ENCODE measurements around the gene DERL2. TPM values are rescaled to one million over a fixed set of nuclear protein-coding genes. Genes with fewer than 3 reads are reported as not detected.

Gene DERL2
- total RNA-seq, 4 donors from 2014 or later = 4.6 to 37.5 (median 21.7) TPM

DNA sequence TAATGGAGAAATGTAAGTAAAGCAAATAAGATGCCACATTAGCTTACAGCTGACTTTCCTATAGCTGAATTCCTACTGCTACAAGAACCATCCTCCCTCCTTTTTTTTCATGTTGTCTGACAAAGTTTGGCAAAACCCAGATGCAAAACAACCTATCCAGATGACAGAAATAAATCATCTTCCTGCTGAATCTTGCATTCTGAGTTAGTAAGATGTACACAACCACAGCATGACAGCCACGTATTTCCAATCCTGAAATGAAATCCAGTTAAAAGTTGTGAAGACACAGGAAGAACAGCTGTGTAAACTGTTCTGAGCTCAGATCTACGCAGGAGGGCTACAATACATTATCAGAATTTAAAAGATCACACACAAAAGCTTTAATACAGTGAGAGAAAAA, 12.1 kb downstream of the DERL2 start:
- Histone ChIP-seq H3K4me1 (peaks cover 0 to 5% (median 2%) of the 10 kb centered on the region in 4 donors), H3K27ac (no peak overlapping the region), H3K27me3 (no peaks in the 10 kb centered on the region), H3K9me3 (no peaks in the 10 kb centered on the region), H3K4me3 (no peak overlapping the region), H3K36me3 (peaks cover 0 to 34% (median 15%) of the 10 kb centered on the region in 4 donors)
- no peak for DNase-seq
- intact Hi-C loops (cut with DNase I; ENCODE audit: low total_unique reads) = no loop called here
- 85 to 91% methylated on average over 2 of the region's 2 CpGs for WGBS, 2 donors (ENCODE audit: low coverage in 1 of 2)
- TF ChIP-seq, protein P1, sequence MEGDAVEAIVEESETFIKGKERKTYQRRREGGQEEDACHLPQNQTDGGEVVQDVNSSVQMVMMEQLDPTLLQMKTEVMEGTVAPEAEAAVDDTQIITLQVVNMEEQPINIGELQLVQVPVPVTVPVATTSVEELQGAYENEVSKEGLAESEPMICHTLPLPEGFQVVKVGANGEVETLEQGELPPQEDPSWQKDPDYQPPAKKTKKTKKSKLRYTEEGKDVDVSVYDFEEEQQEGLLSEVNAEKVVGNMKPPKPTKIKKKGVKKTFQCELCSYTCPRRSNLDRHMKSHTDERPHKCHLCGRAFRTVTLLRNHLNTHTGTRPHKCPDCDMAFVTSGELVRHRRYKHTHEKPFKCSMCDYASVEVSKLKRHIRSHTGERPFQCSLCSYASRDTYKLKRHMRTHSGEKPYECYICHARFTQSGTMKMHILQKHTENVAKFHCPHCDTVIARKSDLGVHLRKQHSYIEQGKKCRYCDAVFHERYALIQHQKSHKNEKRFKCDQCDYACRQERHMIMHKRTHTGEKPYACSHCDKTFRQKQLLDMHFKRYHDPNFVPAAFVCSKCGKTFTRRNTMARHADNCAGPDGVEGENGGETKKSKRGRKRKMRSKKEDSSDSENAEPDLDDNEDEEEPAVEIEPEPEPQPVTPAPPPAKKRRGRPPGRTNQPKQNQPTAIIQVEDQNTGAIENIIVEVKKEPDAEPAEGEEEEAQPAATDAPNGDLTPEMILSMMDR (IDR thresholded peaks at IDR 0.05) = no peak
- no peak for TF ChIP-seq POLR2A (IDR thresholded peaks at IDR 0.05)
- no peak for TF ChIP-seq POLR2AphosphoS5 (IDR thresholded peaks at IDR 0.05)
- no peak for TF ChIP-seq EP300 (IDR thresholded peaks at IDR 0.05; ENCODE audit: low read depth)
- in situ Hi-C loops (cut with MboI; ENCODE audit: low pct_ligation_motif_present in 1 of 4, low pct_unique_long_range_greater_than_20kb in 1 of 4, low sequenced_read_pairs in 3 of 4) = no loop called here

DNA sequence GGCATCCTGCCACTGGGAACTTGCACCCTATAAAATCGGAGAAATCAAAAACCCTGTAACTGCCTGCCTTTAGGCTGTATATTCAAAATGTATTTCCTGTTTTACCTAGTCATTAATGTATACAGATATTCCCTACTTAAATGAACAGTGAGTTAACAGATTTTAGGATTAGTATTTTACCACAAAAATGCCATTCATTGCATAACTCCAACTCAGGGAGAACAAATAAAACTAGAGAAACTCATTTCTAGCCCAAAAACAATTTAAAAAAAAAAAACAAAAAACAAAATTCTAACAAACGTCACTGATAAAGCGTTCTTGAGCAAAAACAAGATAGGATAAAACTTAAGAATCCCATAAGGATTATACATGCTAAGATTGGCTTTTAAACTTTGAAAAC, 13.5 kb downstream of the DERL2 start:
- Histone ChIP-seq H3K27ac (no peak overlapping the region), H3K4me3 (no peak overlapping the region), H3K9me3 (no peaks in the 10 kb centered on the region), H3K4me1 (peaks cover 3 to 10% (median 7%) of the 10 kb centered on the region in 4 donors), H3K36me3 (peaks cover 0 to 20% (median 8%) of the 10 kb centered on the region in 4 donors), H3K27me3 (no peaks in the 10 kb centered on the region)
- intact Hi-C loops (cut with DNase I; ENCODE audit: low total_unique reads) (no loop called here), in situ Hi-C loops (cut with MboI; ENCODE audit: low pct_ligation_motif_present in 1 of 4, low pct_unique_long_range_greater_than_20kb in 1 of 4, low sequenced_read_pairs in 3 of 4) (no loop called here)
- 88 to 89% methylated on average over 3 of the region's 3 CpGs for WGBS, 2 donors (ENCODE audit: low coverage in 1 of 2)
- DNase-seq = no peak
- TF ChIP-seq POLR2A (IDR thresholded peaks at IDR 0.05) (no peak), POLR2AphosphoS5 (IDR thresholded peaks at IDR 0.05) (no peak), EP300 (IDR thresholded peaks at IDR 0.05; ENCODE audit: low read depth) (no peak)
- TF ChIP-seq, protein P1 (IDR thresholded peaks at IDR 0.05) = no peak

DNA sequence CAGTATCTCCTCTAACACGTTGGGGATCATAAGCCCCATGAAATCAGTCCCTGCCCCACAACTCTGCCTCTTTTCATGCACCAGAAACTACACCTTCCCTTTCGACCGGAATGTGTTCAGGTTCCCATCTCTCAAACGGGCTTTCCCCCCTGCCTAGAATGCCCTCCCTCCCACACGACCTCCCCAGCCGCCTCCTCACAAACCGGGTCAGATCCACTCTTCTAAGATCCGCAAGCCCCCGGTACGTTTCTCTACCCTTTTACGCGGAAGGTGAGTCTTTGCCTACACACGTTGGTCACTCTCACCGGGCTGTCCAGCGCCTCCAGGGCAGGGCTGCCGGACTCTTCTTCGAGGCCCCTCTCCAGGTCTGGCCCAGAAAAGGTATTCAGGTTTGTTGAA, 17.9 kb downstream of the DERL2 start:
- Histone ChIP-seq H3K4me3 (peak overlapping the region; percentile 55 to 100 (median 81)), H3K27ac (peak overlapping the region; percentile 76 to 89 (median 79)), H3K9me3 (no peaks in the 10 kb centered on the region), H3K4me1 (peaks cover 5 to 20% (median 17%) of the 10 kb centered on the region in 4 donors), H3K36me3 (peaks cover 0 to 3% (median 0%) of the 10 kb centered on the region in 4 donors), H3K27me3 (no peaks in the 10 kb centered on the region)
- no peak for DNase-seq
- in situ Hi-C loops (cut with MboI; ENCODE audit: low pct_ligation_motif_present in 1 of 4, low pct_unique_long_range_greater_than_20kb in 1 of 4, low sequenced_read_pairs in 3 of 4) = no loop called here
- TF ChIP-seq POLR2AphosphoS5 (IDR thresholded peaks at IDR 0.05) (no peak), POLR2A (IDR thresholded peaks at IDR 0.05) (no peak), EP300 (IDR thresholded peaks at IDR 0.05; ENCODE audit: low read depth) (no peak)
- TF ChIP-seq, protein P1 (IDR thresholded peaks at IDR 0.05) = no peak
- 0% methylated on average over 9 to 17 of the region's 17 CpGs for WGBS, 2 donors (ENCODE audit: low coverage in 1 of 2)
- intact Hi-C loops (cut with DNase I; ENCODE audit: low total_unique reads) = no loop called here

GRCh38 chr17:5467416-5467815, 18.6 kb downstream of the DERL2 start:
- intact Hi-C loops (cut with DNase I; ENCODE audit: low total_unique reads) (no loop called here), in situ Hi-C loops (cut with MboI; ENCODE audit: low pct_ligation_motif_present in 1 of 4, low pct_unique_long_range_greater_than_20kb in 1 of 4, low sequenced_read_pairs in 3 of 4) (no loop called here)
- TF ChIP-seq, protein P1 (IDR thresholded peaks at IDR 0.05) = no peak
- TF ChIP-seq POLR2A (IDR thresholded peaks at IDR 0.05) (no peak), EP300 (IDR thresholded peaks at IDR 0.05; ENCODE audit: low read depth) (no peak), POLR2AphosphoS5 (IDR thresholded peaks at IDR 0.05) (no peak)
- peaks cover 5 to 20% (median 17%) of the 10 kb centered on the region in 4 donors for H3K4me1 ChIP-seq
- no peak for DNase-seq
- peak overlapping the region in 1 of 4 donors; percentile 76 for H3K27ac ChIP-seq
- no peaks in the 10 kb centered on the region for H3K36me3 ChIP-seq
- H3K9me3 ChIP-seq = no peaks in the 10 kb centered on the region
- WGBS, 2 donors (ENCODE audit: low coverage in 1 of 2) = 7 to 12% methylated on average over 7 to 8 of the region's 8 CpGs
- H3K27me3 ChIP-seq = no peaks in the 10 kb centered on the region
- peak overlapping the region; percentile 55 to 100 (median 81) for H3K4me3 ChIP-seq
